Testis (tissue), 3 donors: Measurements from ENCODE around the gene MRNIP. TPM values are rescaled to one million over a fixed set of nuclear protein-coding genes. Genes with fewer than 3 reads are reported as not detected.

Experiments
- DNase-seq: peaks from one replicate; pipeline ENCODE4 v3.0.0-alpha.2; 2019
- H3K27ac ChIP-seq, 2 donors: fragments of 200-600 bp; sonication (generic); one replicate each; pipeline ENCODE4 v1.5.1; 2019
- H3K27me3 ChIP-seq: fragments of 200-600 bp; sonication (generic); one replicate; pipeline ENCODE4 v1.5.1; 2019
- H3K36me3 ChIP-seq: fragments of 200-600 bp; sonication (generic); one replicate; pipeline ENCODE4 v1.5.1; 2017; ENCODE audit warnings: low read depth; ENCODE audit errors: missing control alignments
- H3K4me1 ChIP-seq: fragments of 200-600 bp; sonication (generic); one replicate; pipeline ENCODE4 v1.5.1; 2019
- H3K4me3 ChIP-seq, 2 donors: fragments of 200-600 bp; sonication (generic); one replicate each; pipeline ENCODE4 v1.5.1; 2017 to 2019
- H3K9me3 ChIP-seq: fragments of 200-600 bp; sonication (generic); one replicate; pipeline ENCODE4 v1.5.1; 2017
- POLR2A ChIP-seq: fragments of 450-650 bp; IDR thresholded peaks from one replicate; pipeline ENCODE4 v1.6.1; 2017; ENCODE audit warnings: antibody characterized with exemption, mild to moderate bottlenecking, moderate library complexity
- WGBS, 2 donors: methylation state at CpG; one replicate each; pipeline ENCODE4 v1.1.5; 2018; 5-methylcytosine and 5-hydroxymethylcytosine counted together
- intact Hi-C: fragments of 100-400 bp; cut with DNase I; formaldehyde crosslinking; loops from one replicate; pipeline ENCODE4 v1.15.1; 2023; ENCODE audit warnings: low total_unique reads
- polyA plus RNA-seq: library from polyadenylated mRNA; stranded (reverse); fragments of 350-450 nt; fragmentation: Illumina TruSeq; extraction: RNeasy Lipid Tissue Mini Kit (QIAGEN cat#74804); gene quantifications from one replicate; pipeline ENCODE4 v1.2.3, GENCODE V29; 2014; ENCODE audit warnings: low read depth, low replicate concordance; ENCODE audit not compliant: insufficient read depth
- total RNA-seq, 2 donors: library from RNA; depleted of rRNA; stranded (reverse); fragments of >200 nt; gene quantifications; one replicate each; pipeline ENCODE4 v1.2.3, GENCODE V29; 2016
- TF ChIP-seq, protein P1 (sequence below), 3 experiments: fragments of 450-650 bp in 2 of 3; fragments of 200-600 bp in 1 of 3; sonication (generic) in 1 of 3; IDR thresholded peaks; one replicate each; pipeline ENCODE4 v1.5.1; 2016 to 2019; ENCODE audit warnings: antibody characterized with exemption in 3 of 3, mild to moderate bottlenecking in 2 of 3, moderate library complexity in 1 of 3

Gene MRNIP
- total and polyA plus RNA-seq, 3 donors from 2014 or later, result 34.9 to 61.4 (median 58.7) TPM

DNA sequence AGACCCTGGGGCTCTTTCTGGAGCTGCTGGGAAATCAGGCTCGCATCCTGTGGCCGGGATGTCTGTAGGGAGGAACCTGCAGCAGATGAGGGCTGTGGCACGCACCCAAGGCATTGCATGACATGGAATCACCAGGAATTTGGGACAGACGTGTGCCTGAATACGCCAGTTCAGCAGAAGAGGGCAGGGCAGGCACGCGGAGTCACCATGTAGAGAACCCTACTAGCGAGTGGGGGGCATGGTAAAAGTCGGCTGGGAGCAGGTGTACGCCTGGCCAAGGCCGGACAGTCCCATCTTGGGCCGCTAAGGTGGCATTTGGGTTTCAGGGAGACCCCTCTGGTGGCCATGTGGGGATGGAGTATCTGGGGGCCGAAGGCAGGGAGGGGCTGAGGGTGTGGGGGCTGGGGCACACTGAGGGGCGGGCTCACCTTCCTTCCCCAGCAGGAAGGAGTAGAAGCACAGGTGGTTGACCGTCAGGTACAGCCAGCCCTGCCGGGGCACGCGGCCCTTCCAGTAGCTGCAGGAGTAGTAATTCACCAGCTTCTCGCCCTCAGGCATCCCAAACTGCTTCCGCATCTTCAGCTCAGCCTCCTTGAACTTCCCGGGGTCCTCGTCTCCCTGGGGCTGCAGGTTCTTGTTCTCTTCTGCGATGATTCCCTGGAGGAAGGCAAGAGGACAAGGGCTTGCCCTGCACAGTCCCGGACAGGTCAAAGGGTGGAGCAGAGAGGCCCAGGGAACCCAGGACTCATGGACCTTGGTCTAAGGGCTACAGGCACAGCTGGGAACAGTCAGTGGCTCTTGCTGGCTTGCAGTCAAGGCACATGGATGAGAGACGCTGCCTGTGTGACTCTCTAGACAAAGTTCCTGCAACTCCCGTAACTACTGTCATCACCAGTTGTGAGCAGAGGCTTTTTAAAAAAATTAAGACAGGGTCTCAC lies 35.6 kb upstream of the MRNIP start:
- H3K4me3 ChIP-seq, result no peak overlapping the region
- H3K27ac ChIP-seq, result no peak overlapping the region
- no peaks in the 10 kb centered on the region for H3K9me3 ChIP-seq
- H3K27me3 ChIP-seq, result no peaks in the 10 kb centered on the region
- no peak for TF ChIP-seq POLR2A
- TF ChIP-seq, protein P1, sequence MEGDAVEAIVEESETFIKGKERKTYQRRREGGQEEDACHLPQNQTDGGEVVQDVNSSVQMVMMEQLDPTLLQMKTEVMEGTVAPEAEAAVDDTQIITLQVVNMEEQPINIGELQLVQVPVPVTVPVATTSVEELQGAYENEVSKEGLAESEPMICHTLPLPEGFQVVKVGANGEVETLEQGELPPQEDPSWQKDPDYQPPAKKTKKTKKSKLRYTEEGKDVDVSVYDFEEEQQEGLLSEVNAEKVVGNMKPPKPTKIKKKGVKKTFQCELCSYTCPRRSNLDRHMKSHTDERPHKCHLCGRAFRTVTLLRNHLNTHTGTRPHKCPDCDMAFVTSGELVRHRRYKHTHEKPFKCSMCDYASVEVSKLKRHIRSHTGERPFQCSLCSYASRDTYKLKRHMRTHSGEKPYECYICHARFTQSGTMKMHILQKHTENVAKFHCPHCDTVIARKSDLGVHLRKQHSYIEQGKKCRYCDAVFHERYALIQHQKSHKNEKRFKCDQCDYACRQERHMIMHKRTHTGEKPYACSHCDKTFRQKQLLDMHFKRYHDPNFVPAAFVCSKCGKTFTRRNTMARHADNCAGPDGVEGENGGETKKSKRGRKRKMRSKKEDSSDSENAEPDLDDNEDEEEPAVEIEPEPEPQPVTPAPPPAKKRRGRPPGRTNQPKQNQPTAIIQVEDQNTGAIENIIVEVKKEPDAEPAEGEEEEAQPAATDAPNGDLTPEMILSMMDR (IDR thresholded peaks at IDR 0.05), result no peak
- DNase-seq, result no peak
- WGBS, 2 donors, result 88 to 90% methylated on average over 20 to 26 of the region's 26 CpGs
- intact Hi-C loops, result no loop called here
- peaks cover 7% of the 10 kb centered on the region for H3K4me1 ChIP-seq
- H3K36me3 ChIP-seq, result no peaks in the 10 kb centered on the region

DNA sequence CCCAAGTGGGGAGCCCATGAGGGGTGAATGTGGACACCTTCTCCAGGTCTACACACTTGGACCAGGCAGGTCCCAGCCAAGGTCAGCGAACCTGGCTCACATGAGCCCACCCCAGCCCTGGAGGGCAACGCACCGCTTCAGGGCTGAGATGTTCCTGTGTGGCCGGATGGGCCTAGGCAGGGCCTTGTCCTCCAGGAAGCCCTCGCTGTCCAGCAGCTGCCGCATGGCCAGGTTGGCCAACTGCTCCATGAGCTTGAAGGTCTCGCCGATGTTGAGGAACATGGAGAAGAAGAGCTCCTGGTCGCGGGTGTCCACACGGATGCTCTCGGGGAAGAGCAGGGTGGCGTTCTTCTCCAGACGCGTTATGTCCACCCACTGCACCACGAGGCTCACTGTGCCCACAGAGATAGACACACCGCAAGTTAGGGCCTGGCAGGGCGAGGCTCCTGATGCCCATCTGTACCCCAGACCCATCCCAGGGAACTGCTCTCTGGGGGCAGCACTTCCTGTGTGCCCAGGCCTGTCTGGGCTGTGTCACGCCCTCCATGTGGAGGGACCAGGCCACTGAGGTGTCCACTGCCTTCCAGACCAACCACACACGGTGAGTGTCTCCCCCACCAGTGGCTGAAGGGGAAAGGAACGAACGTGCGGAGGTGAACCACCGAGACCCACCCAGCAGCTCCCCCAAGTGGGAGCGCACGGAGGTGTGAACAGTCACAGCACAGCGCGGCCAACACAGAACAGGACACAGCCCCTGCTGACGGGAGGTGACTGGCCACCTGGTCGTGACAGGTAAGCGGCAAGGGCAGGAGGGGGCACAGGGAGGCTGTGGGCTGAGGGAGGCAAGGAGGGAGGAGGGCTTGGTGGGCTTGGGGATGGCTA lies 34.7 kb upstream of the MRNIP start:
- Histone ChIP-seq H3K27ac (no peak overlapping the region), H3K27me3 (no peaks in the 10 kb centered on the region), H3K36me3 (no peaks in the 10 kb centered on the region), H3K4me3 (no peak overlapping the region), H3K9me3 (no peaks in the 10 kb centered on the region), H3K4me1 (peaks cover 7% of the 10 kb centered on the region)
- WGBS, 2 donors, result 88 to 93% methylated on average over 17 to 31 of the region's 31 CpGs
- no peak for TF ChIP-seq POLR2A
- TF ChIP-seq, protein P1 (IDR thresholded peaks at IDR 0.05), result no peak
- no peak for DNase-seq
- intact Hi-C loops, result no loop called here

DNA sequence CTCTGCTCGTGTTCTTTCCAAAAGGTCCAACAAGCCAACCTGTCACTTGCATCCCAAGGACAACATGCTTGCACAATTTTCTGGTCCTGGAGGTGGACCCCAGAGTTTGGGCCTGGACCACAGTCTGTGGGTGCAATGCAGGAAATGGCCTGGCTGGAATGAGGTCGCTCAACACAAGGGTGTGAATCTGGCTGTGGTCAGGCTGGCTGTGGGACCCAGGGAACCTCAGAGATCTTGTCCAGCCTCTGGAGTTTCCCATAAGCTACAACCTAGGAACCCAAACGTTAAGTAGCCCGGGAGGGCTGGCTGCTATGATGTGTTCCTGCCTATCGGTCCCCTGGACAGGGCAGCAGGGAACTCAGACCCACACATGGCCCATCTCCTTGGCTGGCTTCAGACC lies 33.6 kb upstream of the MRNIP start:
- DNase-seq, result no peak
- 83 to 85% methylated on average over 2 to 5 of the region's 5 CpGs for WGBS, 2 donors
- Histone ChIP-seq H3K36me3 (no peaks in the 10 kb centered on the region), H3K27me3 (no peaks in the 10 kb centered on the region), H3K9me3 (no peaks in the 10 kb centered on the region), H3K4me3 (no peak overlapping the region), H3K4me1 (peaks cover 7% of the 10 kb centered on the region), H3K27ac (no peak overlapping the region)
- TF ChIP-seq, protein P1 (IDR thresholded peaks at IDR 0.05), result no peak
- TF ChIP-seq POLR2A, result no peak
- intact Hi-C loops, result no loop called here

DNA sequence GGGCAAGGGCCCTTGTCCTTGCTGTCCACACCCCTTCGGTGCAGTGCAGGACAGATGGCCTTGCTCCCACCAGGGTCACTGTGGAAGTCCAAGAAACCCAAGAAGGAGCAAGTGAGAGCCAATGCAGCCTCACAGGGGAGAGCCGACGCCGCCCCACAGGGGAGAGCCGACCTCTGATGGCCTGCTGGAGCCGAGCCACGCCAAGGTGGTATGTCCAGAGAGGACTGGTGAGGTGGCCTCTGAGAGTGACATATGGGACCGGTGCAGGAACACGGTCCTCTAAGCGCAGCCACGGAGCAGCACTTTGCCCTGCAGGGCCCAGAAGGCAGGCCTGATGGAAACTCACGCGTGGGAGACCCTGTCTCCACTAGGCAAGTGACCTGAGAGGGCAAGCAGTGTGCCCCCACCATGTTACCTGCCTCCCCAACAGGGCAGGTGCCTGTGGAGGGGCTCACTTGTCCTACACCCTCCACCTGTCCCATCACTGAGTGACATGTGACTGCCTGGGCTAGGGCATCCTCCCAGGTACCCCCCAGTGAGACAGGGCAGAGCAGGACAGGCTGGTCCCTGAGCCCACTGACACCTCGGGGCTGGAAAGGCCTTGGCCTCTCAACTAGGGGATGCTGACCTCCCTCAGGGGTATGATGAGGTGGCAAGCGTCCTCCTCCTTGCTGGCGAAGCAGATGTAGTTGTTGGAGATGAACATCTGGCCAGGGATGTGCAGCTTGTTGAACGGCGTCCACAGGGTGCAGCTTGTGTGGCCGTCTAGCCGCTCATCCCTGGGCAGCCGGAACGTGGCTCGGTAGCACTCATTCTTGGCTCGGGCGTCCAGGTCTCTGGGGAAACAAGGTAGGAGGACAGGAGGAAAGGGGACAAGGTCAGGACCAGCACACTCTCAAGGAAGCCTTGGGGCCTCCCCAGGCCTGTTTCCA lies 32.4 kb upstream of the MRNIP start:
- TF ChIP-seq, protein P1 (IDR thresholded peaks at IDR 0.05), result no peak
- no peak for TF ChIP-seq POLR2A
- no peak for DNase-seq
- no peak overlapping the region for H3K4me3 ChIP-seq
- H3K27ac ChIP-seq, result no peak overlapping the region
- WGBS, 2 donors, result 89 to 94% methylated on average over 18 to 25 of the region's 25 CpGs
- intact Hi-C loops, result no loop called here
- peaks cover 7% of the 10 kb centered on the region for H3K4me1 ChIP-seq
- H3K36me3 ChIP-seq, result no peaks in the 10 kb centered on the region
- no peaks in the 10 kb centered on the region for H3K9me3 ChIP-seq
- no peaks in the 10 kb centered on the region for H3K27me3 ChIP-seq
